HepG2 (cell line): ENCODE data around the gene AHSA1. TPM values are rescaled to one million over a fixed set of nuclear protein-coding genes. Genes with fewer than 3 reads are reported as not detected.
A peak's percentile ranks its signal among the peaks of the same experiment; 100 is the strongest.

Experiments used
- ASH2L ChIP-seq: fragments of 300-600, 200-600 bp; sonication (generic); IDR thresholded peaks from 2 replicates; pipeline ENCODE4 v1.7.0; 2017; ENCODE audit warnings: low read depth, mild to moderate bottlenecking, moderate library complexity, mixed read lengths, low read length; ENCODE audit not compliant: insufficient read length
- ATF2 ChIP-seq: sonication (generic); formaldehyde crosslinking; IDR thresholded peaks from 2 replicates; pipeline ENCODE4 v1.4.0; 2020; ENCODE audit warnings: missing genetic modification reagents
- CREM ChIP-seq, 2 experiments: sonication (generic) in 1 of 2; formaldehyde crosslinking in 1 of 2; IDR thresholded peaks; 2 replicates each; pipeline versions ENCODE4 v1.4.0 to v1.6.1; 2016 to 2020; ENCODE audit warnings: antibody characterized with exemption in 1 of 2, mild to moderate bottlenecking in 1 of 2, missing genetic modification reagents in 1 of 2
- FOXK1 ChIP-seq: sonication (generic); formaldehyde crosslinking; IDR thresholded peaks from 2 replicates; pipeline ENCODE4 v1.4.0; 2020; ENCODE audit warnings: low read depth, missing genetic modification reagents, borderline replicate concordance
- GATAD2A ChIP-seq: IDR thresholded peaks from 2 replicates; pipeline ENCODE4 v1.6.1; 2016
- HHEX ChIP-seq: IDR thresholded peaks from 2 replicates; pipeline ENCODE4 v1.6.1; 2016; ENCODE audit warnings: control low read depth
- MAZ ChIP-seq, 2 experiments: sonication (generic) in 1 of 2; formaldehyde crosslinking in 1 of 2; IDR thresholded peaks; 2 replicates each; pipeline versions ENCODE4 v1.5.0 to v1.6.1; 2012 to 2020; ENCODE audit warnings: low read depth in 2 of 2, mild to moderate bottlenecking in 2 of 2, borderline replicate concordance in 1 of 2, improper control_type of control experiment in 1 of 2, low read length in 1 of 2, missing genetic modification reagents in 1 of 2, moderate library complexity in 1 of 2
- PAXIP1 ChIP-seq: sonication (generic); formaldehyde crosslinking; conservative IDR thresholded peaks from 2 replicates; pipeline ENCODE4 v1.4.0; 2020; ENCODE audit warnings: mild to moderate bottlenecking, missing genetic modification reagents, moderate library complexity
- SAP130 ChIP-seq: IDR thresholded peaks from 2 replicates; pipeline ENCODE4 v1.6.1; 2016; ENCODE audit warnings: low read depth
- SKI ChIP-seq: fragments of 450-650 bp; IDR thresholded peaks from one replicate; pipeline ENCODE4 v1.6.1; 2018; ENCODE audit warnings: mild to moderate bottlenecking; ENCODE audit not compliant: partially characterized antibody
- SKIL ChIP-seq: sonication (generic); formaldehyde crosslinking; IDR thresholded peaks from 2 replicates; pipeline ENCODE4 v1.8.0; 2022; ENCODE audit warnings: missing genetic modification reagents, mild to moderate bottlenecking, moderate library complexity, borderline replicate concordance
- XRCC5 ChIP-seq: fragments of 200-400 bp; formaldehyde crosslinking; optimal IDR thresholded peaks from 2 replicates; pipeline ENCODE3; 2017; ENCODE audit warnings: mild to moderate bottlenecking, low read length
- ZNF496 ChIP-seq: sonication (generic); formaldehyde crosslinking; IDR thresholded peaks from 2 replicates; pipeline ENCODE4 v1.8.1; 2023; ENCODE audit warnings: mild to moderate bottlenecking, moderate library complexity, missing genetic modification reagents; ENCODE audit not compliant: insufficient replicate concordance
- ZNF503 ChIP-seq: sonication (generic); formaldehyde crosslinking; IDR thresholded peaks from 2 replicates; pipeline ENCODE4 v1.4.0; 2020; ENCODE audit warnings: missing genetic modification reagents
- ZNF747 ChIP-seq: sonication (generic); formaldehyde crosslinking; IDR thresholded peaks from 2 replicates; pipeline ENCODE4 v1.8.1; 2023; ENCODE audit warnings: missing genetic modification reagents, mild to moderate bottlenecking, borderline replicate concordance
- ZNF792 ChIP-seq: IDR thresholded peaks from 2 replicates; pipeline ENCODE4 v1.6.1; 2016
- ZNF800 ChIP-seq: sonication (generic); formaldehyde crosslinking; IDR thresholded peaks from 2 replicates; pipeline ENCODE4 v1.4.0; 2020; ENCODE audit warnings: missing genetic modification reagents
- polyA plus RNA-seq, 8 experiments: library from polyadenylated mRNA; depleted of rRNA in 3 of 8; stranded (reverse) in 7 of 8; unstranded in 1 of 8; fragments of >200 nt; fragmentation: Illumina TruSeq in 4 of 8; extraction: Trizol in 4 of 8; gene quantifications; 2 replicates each; pipeline versions ENCODE4 v1.2.1 to v1.2.3, GENCODE V29; 2011 to 2016; ENCODE audit warnings: low read depth in 4 of 8, missing spikeins in 1 of 8, mixed read lengths in 1 of 8; ENCODE audit not compliant: insufficient read depth in 1 of 8
- total RNA-seq, 5 experiments: library from RNA; depleted of rRNA; stranded (reverse); fragments of >200 nt; fragmentation: Illumina TruSeq; extraction: Trizol; gene quantifications; 2 replicates each; pipeline ENCODE4 v1.2.3, GENCODE V29; 2016; ENCODE audit warnings: low read depth in 1 of 5

AHSA1 gene
- total and polyA plus RNA-seq, 2 of the 13 experiments (the other 11 are each of a cell fraction or from before 2014, with no cell fraction given), result 113 to 241 TPM

- TF ChIP-seq PAXIP1 (peak; percentile 95), SKIL (CRISPR knock-in tag) (peak; percentile 55; the same call in 1 of the 2 replicates), CREM (IDR thresholded peaks at IDR 0.05) (peak; percentile 68; the same call in 1 of the 2 replicates), CREM (CRISPR knock-in tag; IDR thresholded peaks at IDR 0.05) (no peak), GATAD2A (CRISPR knock-in tag) (peak; percentile 71), ASH2L (peak; percentile 80), MAZ (IDR thresholded peaks at IDR 0.05; ENCODE audit: borderline replicate concordance, low read depth, low read length) (no peak), MAZ (CRISPR knock-in tag; IDR thresholded peaks at IDR 0.05; ENCODE audit: low read depth) (no peak), XRCC5 (no peak), ATF2 (no peak), ZNF503 (CRISPR knock-in tag) (peak; percentile 67; the same call in 1 of the 2 replicates), ZNF800 (CRISPR knock-in tag) (peak; percentile 57; the same call in 1 of the 2 replicates), ZNF747 (no peak), HHEX (CRISPR knock-in tag) (0 out of 2 replicates have a peak, but pooled peaks have one; percentile 30), SAP130 (CRISPR knock-in tag) (peak; percentile 86), SKI (no peak), ZNF792 (peak; percentile 62; the same call in 1 of the 2 replicates), ZNF496 (CRISPR knock-in tag) (no peak), FOXK1 (CRISPR knock-in tag) (no peak)
Observed at GRCh38 chr14:77502109-77502782, 44.4 kb downstream of the AHSA1 start (continued).
